ENCODE measurements around the gene IRGC.

IRGC gene

DNA sequence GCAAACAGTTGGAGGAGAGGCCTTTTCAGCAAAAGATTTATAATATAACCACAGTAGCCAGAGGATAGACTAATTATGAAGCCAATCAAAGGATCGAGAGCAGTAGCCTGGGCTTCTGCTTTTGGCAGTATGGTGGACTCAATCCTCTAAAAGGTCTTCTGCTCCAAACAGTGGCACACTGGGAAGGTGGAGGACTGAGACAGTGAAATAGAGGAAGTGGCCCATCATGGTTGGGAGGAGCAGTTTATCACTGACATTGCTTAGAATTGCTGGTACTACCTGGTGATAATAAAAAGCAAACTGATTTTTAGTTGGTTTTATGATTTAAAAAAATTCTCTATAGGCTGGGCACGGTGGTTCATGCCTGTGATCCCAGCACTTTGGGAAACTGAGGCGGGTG is 25.0 kb upstream of the IRGC start:
- no peak for DNase-seq (ENCODE audit: low spot score)
- no peak overlapping the region for H3K27ac ChIP-seq
- POLR2A ChIA-PET (ENCODE audit: low non-redundant PET) = no interaction called here
- no peak for TF ChIP-seq CTCF (conservative IDR thresholded peaks at IDR 0.05; ENCODE audit: low read depth)
- CTCF ChIA-PET = no interaction called here

DNA sequence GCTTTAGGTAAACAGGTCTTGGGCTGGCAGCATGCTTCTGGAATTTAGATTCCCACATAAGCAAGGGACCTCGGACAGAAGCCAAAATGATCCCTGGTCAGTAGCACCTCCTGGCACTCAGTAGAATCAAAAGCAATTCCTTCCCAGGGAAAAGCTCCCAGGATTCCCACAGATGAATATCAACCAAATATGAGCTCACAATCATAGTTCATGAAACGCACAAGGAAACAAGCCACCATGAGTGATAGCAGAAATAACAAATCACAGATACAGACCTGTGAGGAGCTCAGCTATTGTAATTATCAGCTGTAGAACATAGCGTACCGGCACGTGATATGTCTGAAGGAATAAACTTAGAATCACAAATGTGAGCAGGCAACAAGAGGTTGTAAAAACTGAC is 24.1 kb upstream of the IRGC start:
- no peak for DNase-seq (ENCODE audit: low spot score)
- CTCF ChIA-PET = no interaction called here
- TF ChIP-seq CTCF (conservative IDR thresholded peaks at IDR 0.05; ENCODE audit: low read depth) = no peak
- POLR2A ChIA-PET (ENCODE audit: low non-redundant PET) = no interaction called here
- H3K27ac ChIP-seq = no peak overlapping the region

GRCh38 chr19:43692385-43692784 is 23.5 kb upstream of the IRGC start:
- no peak for TF ChIP-seq CTCF (conservative IDR thresholded peaks at IDR 0.05; ENCODE audit: low read depth)
- DNase-seq (ENCODE audit: low spot score) = no peak
- POLR2A ChIA-PET (ENCODE audit: low non-redundant PET) = no interaction called here
- CTCF ChIA-PET = no interaction called here
- H3K27ac ChIP-seq = no peak overlapping the region

GRCh38 chr19:43692877-43693276 is 23.0 kb upstream of the IRGC start:
- no peak for TF ChIP-seq CTCF (conservative IDR thresholded peaks at IDR 0.05; ENCODE audit: low read depth)
- no peak overlapping the region for H3K27ac ChIP-seq
- ChIA-PET CTCF (no interaction called here), POLR2A (ENCODE audit: low non-redundant PET) (no interaction called here)
- no peak for DNase-seq (ENCODE audit: low spot score)

DNA sequence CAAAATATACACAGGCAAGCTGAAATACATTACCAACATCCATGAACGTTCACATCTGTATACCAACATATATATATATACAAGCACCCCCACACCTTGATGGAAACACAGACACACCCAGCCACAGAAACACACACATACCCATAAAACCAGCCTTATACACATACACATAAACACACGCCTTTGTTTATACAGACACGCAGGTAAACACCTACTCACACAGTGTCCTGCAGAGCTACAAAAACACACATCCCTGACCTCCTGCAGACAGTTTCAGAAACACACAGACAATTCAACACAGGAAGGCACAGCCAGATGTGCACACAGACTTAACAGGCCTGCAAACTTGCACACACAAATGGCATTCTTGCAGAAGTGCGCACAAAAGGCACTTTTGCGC is 21.3 kb upstream of the IRGC start:
- no peak for TF ChIP-seq CTCF (conservative IDR thresholded peaks at IDR 0.05; ENCODE audit: low read depth)
- POLR2A ChIA-PET (ENCODE audit: low non-redundant PET) = interaction anchor here (0.5 kb wide), 1 partner anchor 10 kb away, joined by 3 read pairs; no protein-coding TSS in a partner anchor
- no peak for DNase-seq (ENCODE audit: low spot score)
- CTCF ChIA-PET = interaction anchor here (1.0 kb wide), 1 partner anchor 45 kb away, joined by 3 read pairs; no protein-coding TSS in a partner anchor
- no peak overlapping the region for H3K27ac ChIP-seq

DNA sequence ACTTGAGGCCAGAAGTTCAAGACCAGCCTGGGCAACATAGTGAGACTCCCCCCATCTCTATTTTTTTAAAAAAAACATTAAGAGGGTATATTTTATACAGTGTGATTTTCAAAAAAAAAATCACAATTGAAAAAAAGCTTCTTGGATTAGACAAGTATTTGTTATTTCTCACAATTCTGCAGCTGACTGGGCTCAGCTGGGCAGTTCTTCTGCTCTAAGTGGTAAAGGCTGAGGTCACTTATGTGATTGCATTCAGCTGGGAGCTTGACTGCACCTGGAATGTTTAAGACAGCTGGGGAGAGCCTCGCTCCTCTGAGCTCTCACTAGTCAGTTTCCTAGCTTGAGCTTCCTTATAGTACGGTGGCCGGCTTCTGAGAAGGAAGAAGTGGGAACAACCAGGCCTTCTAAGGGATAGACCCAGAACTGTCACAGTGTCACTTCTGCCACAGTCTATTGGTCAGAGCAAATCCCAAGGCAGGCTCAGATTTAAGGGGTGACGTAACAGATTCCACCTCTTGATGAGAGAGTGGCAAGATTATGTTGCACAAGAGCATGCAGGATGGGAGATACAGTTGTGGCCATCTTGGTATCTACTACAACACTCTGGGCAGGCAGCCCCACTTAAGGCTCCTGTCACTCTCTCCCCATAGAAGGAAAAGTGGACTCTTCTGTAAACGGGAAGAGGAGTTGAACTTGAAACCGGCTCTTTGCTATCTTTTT is 19.7 kb upstream of the IRGC start:
- TF ChIP-seq CTCF (conservative IDR thresholded peaks at IDR 0.05; ENCODE audit: low read depth) = no peak
- CTCF ChIA-PET = no interaction called here
- H3K27ac ChIP-seq = no peak overlapping the region
- no peak for DNase-seq (ENCODE audit: low spot score)
- POLR2A ChIA-PET (ENCODE audit: low non-redundant PET) = no interaction called here
